Activated T-cell treated with anti-CD3 and anti-CD28 coated beads, Interleukin-2, amount 50 U/mL, for 4 hours (primary cell): Measurements from ENCODE around the gene KLK11. TPM values are rescaled to one million over a fixed set of nuclear protein-coding genes. Genes with fewer than 3 reads are reported as not detected.

ENCODE experiments used
- ATAC-seq, 2 donors: fragments of 200-7000 bp; cut with Tn5 transposase; one replicate each; pipeline ENCODE4 v1.10.0; 2021
- DNase-seq: peaks from one replicate; pipeline ENCODE4 v3.0.0-alpha.2; 2020
- H3K27me3 Mint-ChIP-seq: one replicate; pipeline ENCODE4 v1.8.0; 2021; ENCODE audit warnings: low read depth, mixed read lengths
- H3K36me3 Mint-ChIP-seq: one replicate; pipeline ENCODE4 v1.8.0; 2022; ENCODE audit warnings: mixed read lengths; ENCODE audit not compliant: insufficient read depth
- H3K4me1 Mint-ChIP-seq: one replicate; pipeline ENCODE4 v1.8.0; 2021; ENCODE audit warnings: low read depth, mixed read lengths
- H3K4me3 Mint-ChIP-seq: one replicate; pipeline ENCODE4 v1.8.0; 2021; ENCODE audit warnings: mild to moderate bottlenecking, moderate library complexity, mixed read lengths
- H3K9me3 Mint-ChIP-seq: one replicate; pipeline ENCODE4 v1.8.0; 2021; ENCODE audit warnings: mixed read lengths
- total RNA-seq, 3 donors: library from RNA; stranded (reverse); gene quantifications; one replicate each; pipeline ENCODE4 v1.2.1, GENCODE V29; 2021

The KLK11 gene
- total RNA-seq, 3 donors from 2014 or later: 0.24 TPM; not detected in 2

DNA sequence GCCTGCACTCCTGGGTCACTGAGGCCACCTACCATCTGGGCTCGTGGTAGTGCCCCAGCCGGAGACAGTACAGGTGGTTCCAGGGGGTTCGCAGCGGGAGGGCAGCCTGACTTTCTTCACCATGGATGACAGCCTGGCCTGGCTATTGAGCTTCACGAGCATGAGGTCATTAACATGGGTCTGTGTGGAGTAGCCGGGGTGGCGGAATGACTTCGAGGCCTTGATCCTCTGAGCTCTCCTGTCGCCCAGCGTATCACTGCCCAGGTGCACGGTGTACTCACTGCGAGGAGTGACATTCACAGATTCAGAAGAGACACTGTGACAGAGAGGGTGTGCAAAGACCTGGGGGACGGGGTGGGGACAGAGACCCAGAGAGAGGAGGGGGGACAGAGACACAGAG lies 46.2 kb downstream of the KLK11 start:
- Mint-ChIP-seq H3K27me3 (peaks cover 46% of the 10 kb centered on the region), H3K36me3 (no peaks in the 10 kb centered on the region), H3K9me3 (no peaks in the 10 kb centered on the region), H3K4me3 (no peak overlapping the region), H3K4me1 (no peaks in the 10 kb centered on the region)
- no peak for DNase-seq
- ATAC-seq: no peak

DNA sequence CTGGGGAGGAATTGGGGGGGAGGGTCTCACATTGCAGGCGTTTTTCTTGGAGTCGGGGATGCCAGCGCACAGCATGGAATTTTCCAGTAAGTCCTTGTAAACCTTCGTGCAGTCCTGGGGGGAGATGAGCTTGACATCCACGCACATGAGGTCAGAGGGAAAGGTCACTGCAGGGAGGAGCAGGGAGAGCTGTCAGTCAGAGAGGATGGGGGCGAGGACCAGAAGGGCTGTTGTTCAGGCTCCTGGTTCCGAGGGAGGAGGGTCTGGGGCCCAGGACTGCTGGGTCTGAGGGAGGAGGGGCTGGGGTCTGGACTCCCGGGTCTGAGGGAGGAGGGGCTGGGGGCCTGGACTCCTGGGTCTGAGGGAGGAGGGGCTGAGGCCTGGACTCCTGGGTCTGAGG lies 46.7 kb downstream of the KLK11 start:
- no peak for ATAC-seq
- no peaks in the 10 kb centered on the region for H3K9me3 Mint-ChIP-seq
- no peaks in the 10 kb centered on the region for H3K4me1 Mint-ChIP-seq
- no peak for DNase-seq
- peaks cover 44% of the 10 kb centered on the region for H3K27me3 Mint-ChIP-seq
- no peaks in the 10 kb centered on the region for H3K36me3 Mint-ChIP-seq
- no peak overlapping the region for H3K4me3 Mint-ChIP-seq

- H3K9me3 Mint-ChIP-seq: no peaks in the 10 kb centered on the region
- no peaks in the 10 kb centered on the region for H3K36me3 Mint-ChIP-seq
- DNase-seq (no peak), ATAC-seq (no peak)
- H3K27me3 Mint-ChIP-seq: peaks cover 45% of the 10 kb centered on the region
- H3K4me1 Mint-ChIP-seq: no peaks in the 10 kb centered on the region
- H3K4me3 Mint-ChIP-seq: no peak overlapping the region
Measured at GRCh38 chr19:50978772-50979390, 47.5 kb downstream of the KLK11 start.

DNA sequence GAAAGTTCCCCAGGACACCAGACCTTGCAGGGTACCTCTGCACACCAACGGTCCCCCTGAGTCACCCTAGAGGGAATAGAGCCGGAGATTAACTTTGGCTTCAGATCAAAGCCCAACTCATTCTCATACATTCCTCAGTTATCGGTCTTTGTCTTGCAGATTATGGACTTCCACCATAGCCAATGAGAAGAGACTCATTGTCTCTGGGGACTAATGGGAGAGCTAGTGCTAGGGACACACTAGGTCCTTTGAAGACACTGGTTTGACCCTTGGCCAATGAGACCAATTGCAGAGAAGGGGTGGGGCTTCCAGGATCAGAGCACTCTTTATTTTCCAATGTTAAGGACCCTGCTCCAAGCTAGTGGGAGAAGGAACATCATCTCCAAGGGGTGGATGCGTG lies 48.8 kb downstream of the KLK11 start:
- no peaks in the 10 kb centered on the region for H3K4me1 Mint-ChIP-seq
- H3K36me3 Mint-ChIP-seq: no peaks in the 10 kb centered on the region
- no peaks in the 10 kb centered on the region for H3K9me3 Mint-ChIP-seq
- no peak for ATAC-seq
- no peak for DNase-seq
- H3K27me3 Mint-ChIP-seq: peaks cover 49% of the 10 kb centered on the region
- no peak overlapping the region for H3K4me3 Mint-ChIP-seq

GRCh38 chr19:50975766-50976165 lies 50.6 kb downstream of the KLK11 start:
- no peak for ATAC-seq
- H3K9me3 Mint-ChIP-seq: no peaks in the 10 kb centered on the region
- H3K4me3 Mint-ChIP-seq: no peak overlapping the region
- no peaks in the 10 kb centered on the region for H3K36me3 Mint-ChIP-seq
- H3K4me1 Mint-ChIP-seq: no peaks in the 10 kb centered on the region
- DNase-seq: no peak
- H3K27me3 Mint-ChIP-seq: peaks cover 51% of the 10 kb centered on the region

DNA sequence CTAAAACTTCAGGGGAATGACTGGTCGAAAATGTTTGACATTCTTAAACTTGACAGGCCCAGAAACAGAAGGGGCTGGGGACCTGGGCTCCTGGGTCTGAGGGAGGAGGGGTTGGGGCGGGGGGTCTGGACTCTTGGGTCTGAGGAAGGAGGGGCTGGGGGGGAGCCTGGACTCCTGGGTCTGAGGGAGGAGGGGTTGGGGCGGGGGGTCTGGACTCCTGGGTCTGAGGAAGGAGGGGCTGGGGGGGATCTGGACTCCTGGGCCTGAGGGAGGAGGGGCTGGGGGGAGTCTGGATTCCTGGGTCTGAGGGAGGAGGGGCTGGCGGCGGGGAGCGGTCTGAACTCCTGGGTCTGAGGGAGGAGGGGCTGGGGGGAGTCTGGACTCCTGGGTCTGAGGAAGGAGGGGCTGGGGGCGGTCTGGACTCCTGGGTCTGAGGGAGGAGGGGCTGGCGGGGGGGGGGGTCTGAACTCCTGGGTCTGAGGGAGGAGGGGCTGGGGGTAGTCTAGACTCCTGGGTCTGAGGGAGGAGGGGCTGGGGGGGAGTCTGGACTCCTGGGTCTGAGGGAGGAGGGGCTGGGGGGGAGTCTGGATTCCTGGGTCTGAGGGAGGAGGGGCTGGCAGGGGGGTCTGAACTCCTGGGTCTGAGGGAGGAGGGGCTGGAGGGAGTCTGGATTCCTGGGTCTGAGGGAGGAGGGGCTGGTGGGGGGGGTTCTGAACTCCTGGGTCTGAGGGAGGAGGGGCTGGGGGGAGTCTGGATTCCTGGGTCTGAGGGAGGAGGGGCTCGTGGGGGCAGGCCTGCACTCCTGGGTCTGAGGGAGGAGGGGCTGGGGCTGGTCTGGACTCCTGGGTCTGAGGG lies 51.5 kb downstream of the KLK11 start:
- Mint-ChIP-seq H3K4me3 (no peak overlapping the region), H3K27me3 (peaks cover 54% of the 10 kb centered on the region), H3K9me3 (no peaks in the 10 kb centered on the region), H3K4me1 (no peaks in the 10 kb centered on the region), H3K36me3 (no peaks in the 10 kb centered on the region)
- no peak for ATAC-seq
- DNase-seq: no peak

GRCh38 chr19:50972795-50973376 lies 53.5 kb downstream of the KLK11 start:
- DNase-seq (no peak), ATAC-seq (no peak)
- Mint-ChIP-seq H3K27me3 (peaks cover 59% of the 10 kb centered on the region), H3K4me1 (no peaks in the 10 kb centered on the region), H3K36me3 (no peaks in the 10 kb centered on the region), H3K4me3 (no peak overlapping the region), H3K9me3 (no peaks in the 10 kb centered on the region)

Other genes with a start within 250 kb of the KLK11 start
- not detected for gene ACP4, start 236.2 kb downstream of the KLK11 start, total RNA-seq
- gene KLK1, start 202.8 kb downstream of the KLK11 start, total RNA-seq: 1 to 10 TPM in 1 of 3 donors, under 1 TPM in 2; 0.58 to 1.1 (median 0.71) TPM
- not detected for gene KLK15, start 193.0 kb downstream of the KLK11 start, total RNA-seq
- not detected for gene KLK3, start 171.7 kb downstream of the KLK11 start, total RNA-seq
- gene KLK2, start 153.2 kb downstream of the KLK11 start, total RNA-seq: not detected
- gene KLK4, start 115.2 kb downstream of the KLK11 start, total RNA-seq: not detected
- gene KLK5, start 73.6 kb downstream of the KLK11 start, total RNA-seq: not detected
- gene KLK6, start 57.0 kb downstream of the KLK11 start, total RNA-seq: not detected
- gene KLK7, start 42.7 kb downstream of the KLK11 start, total RNA-seq: not detected
- gene KLK8, start 25.0 kb downstream of the KLK11 start, total RNA-seq: not detected
- gene KLK10, start 6.9 kb downstream of the KLK11 start, total RNA-seq: not detected
- gene KLK12, start 8.4 kb upstream of the KLK11 start, total RNA-seq: not detected
- gene KLK13, start 38.5 kb upstream of the KLK11 start, total RNA-seq: not detected
- 1 to 10 TPM in 2 of 3 donors, under 1 TPM in 1; 0.79 to 1.4 (median 1.2) TPM for gene KLK14, start 56.3 kb upstream of the KLK11 start, total RNA-seq
- gene CTU1, start 81.8 kb upstream of the KLK11 start, total RNA-seq: 10 to 100 TPM; 24.1 to 29.3 (median 27.7) TPM
- under 1 TPM; 0.22 to 0.43 (median 0.37) TPM for gene SIGLEC9, start 98.3 kb upstream of the KLK11 start, total RNA-seq
- under 1 TPM in 1 of 3 donors, not detected in 2; 0.16 TPM for gene SIGLEC7, start 115.7 kb upstream of the KLK11 start, total RNA-seq
- gene CD33, start 198.5 kb upstream of the KLK11 start, total RNA-seq: under 1 TPM; 0.11 to 0.51 (median 0.11) TPM
- gene SIGLECL1, start 224.5 kb upstream of the KLK11 start, total RNA-seq: not detected